A549 (cell line): ENCODE data around the gene POGLUT2.

Experiments used
- BHLHE40 ChIP-seq: IDR thresholded peaks from 2 replicates; pipeline ENCODE4 v1.6.1; 2012; ENCODE audit warnings: low read depth, low read length, inconsistent platforms
- CTCF ChIP-seq: fragments of >200 bp; sonication (Bioruptor Twin); formaldehyde crosslinking; IDR thresholded peaks from 3 replicates; pipeline ENCODE4 v1.5.1; 2016
- EP300 ChIP-seq, 2 experiments: fragments of >200 bp; sonication (Bioruptor Twin); formaldehyde crosslinking; IDR thresholded peaks; 2 replicates in 1 of 2; 3 replicates in 1 of 2; pipeline ENCODE4 v1.6.1; 2016 to 2017
- PHF8 ChIP-seq: fragments of 200-600 bp; sonication (generic); IDR thresholded peaks from 2 replicates; pipeline ENCODE4 v1.6.1; 2016; ENCODE audit warnings: low read depth, mild to moderate bottlenecking, antibody characterized with exemption, moderate library complexity, borderline replicate concordance
- RFX5 ChIP-seq: fragments of 450-650 bp; IDR thresholded peaks from 2 replicates; pipeline ENCODE4 v1.7.1; 2014; ENCODE audit warnings: antibody characterized with exemption, mild to moderate bottlenecking, moderate library complexity

GRCh38 chr13:102799426-102800144, 809 bp upstream of the POGLUT2 start:
- no peak for TF ChIP-seq CTCF
- TF ChIP-seq RFX5, result no peak
- TF ChIP-seq PHF8, result peak; percentile 13; the same call in 1 of the 2 replicates
- TF ChIP-seq BHLHE40, result no peak
- TF ChIP-seq EP300 (IDR thresholded peaks at IDR 0.05), result no peak
